ENCODE data around the gene NDUFB3.
"Not testable (repeated sequence)": the region's sequence is repeated elsewhere in the genome, so short reads cannot be mapped to it uniquely, and the experiment has no call there.

Gene NDUFB3
- 21.0 to 27.8 (median 21.9) reads per million in 4 experiments for total RNA-seq

GRCh38 chr2:201071479-201072200 lies at the start of gene NDUFB3, which contains the start of gene HYCC2:
TSS of gene NDUFB3 (plus strand) at chr2:201072001. CDS start at chr2:201078883, 6,882 bp downstream.
TSS of gene HYCC2 (minus strand) at chr2:201071671. CDS start at chr2:201024009, 47,662 bp downstream.
- DNase-seq, result peak; percentile 87

- DNase-seq, result no peak
These were observed 47.3 kb upstream of the NDUFB3 start for GRCh38 chr2:201024518-201024917.

- not testable (repeated sequence) for DNase-seq
These were observed 37.4 kb upstream of the NDUFB3 start for GRCh38 chr2:201034355-201034754.

DNA sequence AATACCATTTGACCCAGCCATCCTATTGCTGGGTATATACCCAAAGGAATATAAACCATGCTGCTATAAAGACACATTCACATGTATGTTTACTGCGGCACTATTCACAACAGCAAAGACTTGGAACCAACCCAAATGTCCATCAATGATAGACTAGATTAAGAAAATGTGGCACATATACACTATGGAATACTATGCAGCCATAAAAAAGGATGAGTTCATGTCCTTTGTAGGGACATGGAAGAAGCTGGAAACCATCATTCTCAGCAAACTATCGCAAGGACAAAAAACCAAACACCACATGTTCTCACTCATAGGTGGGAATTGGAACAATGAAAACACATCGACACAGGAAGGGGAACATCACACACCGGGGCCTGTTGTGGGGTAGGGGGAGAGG lies 33.4 kb upstream of the NDUFB3 start:
- not testable (repeated sequence) for DNase-seq

GRCh38 chr2:201038855-201039254 lies 32.9 kb upstream of the NDUFB3 start:
- DNase-seq, result no peak

DNA sequence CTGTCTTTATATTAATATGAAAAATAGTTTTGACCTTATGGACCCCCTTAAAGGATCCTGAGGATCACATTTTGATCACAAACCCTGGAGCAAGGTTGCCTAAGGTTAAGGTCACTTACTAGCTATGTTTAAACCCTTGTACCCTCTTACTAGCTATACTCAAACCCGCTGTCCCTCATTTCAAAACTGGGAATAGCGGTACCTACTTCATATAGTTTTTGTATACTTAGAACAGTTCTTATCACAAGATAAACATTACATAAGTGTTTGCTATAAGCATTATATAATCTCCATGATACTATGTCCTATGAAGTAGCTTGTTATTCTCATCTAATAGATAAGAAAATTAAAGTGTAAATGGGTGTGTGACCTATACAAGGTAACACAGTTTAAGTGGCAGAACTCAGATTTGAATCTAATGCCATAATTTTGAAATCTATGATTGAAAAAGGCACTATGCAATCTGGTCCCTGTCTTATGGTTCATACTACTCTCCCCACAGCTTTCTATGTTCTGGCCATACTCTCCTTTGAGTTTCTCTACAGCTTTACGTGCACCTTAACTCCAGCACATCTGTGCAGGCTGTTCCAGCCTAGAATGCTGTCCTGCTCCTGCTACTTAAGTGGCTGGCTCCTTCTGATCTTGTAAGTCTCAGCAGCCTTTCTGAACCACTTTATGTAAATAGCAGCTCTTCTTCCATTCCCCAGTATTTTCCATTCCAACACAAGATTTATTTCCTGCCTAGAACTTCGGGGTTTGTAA lies 30.8 kb upstream of the NDUFB3 start:
- DNase-seq, result no peak

DNA sequence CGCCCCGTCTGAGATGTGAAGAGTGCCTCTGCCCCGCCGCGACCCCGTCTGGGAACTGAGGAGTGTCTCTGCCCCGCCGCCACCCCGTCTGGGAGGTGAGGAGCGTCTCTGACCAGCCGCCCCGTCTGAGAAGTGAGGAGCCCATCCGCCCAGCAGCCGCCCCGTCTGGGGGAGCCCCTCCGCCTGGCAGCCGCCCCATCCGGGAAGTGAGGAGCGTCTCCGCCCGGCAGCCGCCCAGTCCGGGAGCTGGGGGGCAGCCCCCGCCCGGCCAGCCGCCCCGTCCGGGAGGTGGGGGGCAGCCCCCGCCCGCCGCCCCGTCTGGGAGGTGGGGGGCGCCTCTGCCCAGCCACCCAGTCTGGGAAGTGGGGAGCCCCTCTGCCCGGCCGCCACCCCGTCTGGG lies 29.4 kb upstream of the NDUFB3 start:
- not testable (repeated sequence) for DNase-seq

GRCh38 chr2:201043050-201043449 lies 28.8 kb upstream of the NDUFB3 start:
- not testable (repeated sequence) for DNase-seq

- no peak for DNase-seq
These were observed 24.9 kb upstream of the NDUFB3 start for GRCh38 chr2:201046881-201047280.

GRCh38 chr2:201049455-201049854 lies 22.3 kb upstream of the NDUFB3 start:
- DNase-seq, result no peak

- no peak for DNase-seq
These were observed 14.7 kb upstream of the NDUFB3 start for GRCh38 chr2:201057087-201057521.

DNA sequence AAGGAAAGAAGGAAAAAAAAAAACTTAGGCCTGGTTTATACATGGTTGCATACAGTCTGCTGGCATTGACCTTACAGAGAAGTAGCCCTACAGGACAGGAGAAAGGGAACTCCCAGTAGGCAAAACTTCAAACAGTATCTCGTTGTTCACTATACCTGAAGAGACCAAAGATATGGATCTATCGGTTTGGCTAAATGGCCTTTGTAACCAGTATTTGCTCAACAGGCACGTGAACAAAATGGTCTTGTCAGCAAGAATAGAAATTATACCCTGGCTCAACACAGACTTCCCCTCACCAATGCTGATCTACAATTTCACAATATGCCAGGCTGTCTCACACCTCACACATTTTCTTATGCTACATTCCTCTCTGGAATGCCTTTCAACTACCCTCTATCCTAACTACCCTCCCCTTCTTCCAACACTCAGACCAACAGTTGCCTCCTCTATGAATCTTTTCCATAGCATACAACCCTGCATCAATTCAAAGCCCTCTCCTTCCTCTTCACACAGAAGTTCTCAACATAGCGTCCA lies 14.0 kb upstream of the NDUFB3 start:
- no peak for DNase-seq

DNA sequence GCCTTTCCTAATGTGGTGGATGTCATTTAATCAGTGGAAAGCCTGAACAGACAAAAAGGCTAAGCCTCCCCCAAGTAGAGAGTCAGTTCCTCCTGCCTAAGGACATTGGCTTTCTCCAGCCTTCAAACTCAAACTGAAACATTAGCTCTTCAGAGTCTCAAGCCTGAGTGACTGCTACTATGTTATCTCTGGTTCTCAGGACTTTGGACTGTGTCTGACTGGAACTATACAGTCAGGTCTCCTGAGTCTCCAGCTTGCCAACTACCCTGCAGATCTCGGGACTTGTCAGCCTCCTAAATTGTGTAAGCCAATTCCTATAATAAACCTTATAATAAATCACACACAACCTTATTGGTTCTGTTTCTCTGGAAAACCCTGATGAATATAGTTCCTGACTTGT lies 12.9 kb upstream of the NDUFB3 start:
- no peak for DNase-seq

DNA sequence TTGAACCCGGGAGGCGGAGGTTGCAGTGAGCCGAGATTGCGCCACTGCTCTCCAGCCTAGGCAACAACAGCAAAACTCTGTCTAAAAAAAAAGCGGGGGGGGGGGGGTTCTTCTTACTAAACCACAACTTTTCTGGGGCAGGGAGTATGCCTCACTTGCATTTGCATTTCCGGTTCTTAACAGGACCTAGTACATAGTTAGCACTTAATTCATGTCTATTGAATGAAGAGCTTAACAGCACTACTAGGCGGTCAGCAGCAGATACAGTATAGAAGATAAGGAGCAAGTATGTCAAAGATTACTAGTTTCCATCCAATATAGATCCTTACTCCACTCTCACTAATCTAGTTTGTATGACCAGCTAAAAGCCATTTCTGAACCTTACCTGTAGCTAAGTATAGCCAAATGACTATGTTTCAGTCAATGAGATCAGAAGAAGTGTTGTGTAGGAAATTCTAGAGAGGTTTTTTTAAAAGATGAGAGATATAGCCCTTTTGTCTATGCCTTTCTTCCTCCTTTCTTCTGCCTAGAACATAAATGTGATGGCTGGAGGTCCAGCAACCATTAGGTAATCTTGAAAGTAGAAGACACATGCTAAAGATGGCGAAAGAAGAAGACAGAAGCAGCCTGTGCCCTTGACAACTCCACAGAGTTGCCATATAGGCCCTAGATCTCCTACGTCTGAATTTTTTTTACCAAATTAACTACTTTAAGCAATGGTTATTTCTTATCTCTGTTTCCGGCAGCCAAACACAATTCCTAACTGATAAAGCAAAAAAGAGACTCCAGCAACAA lies 11.6 kb upstream of the NDUFB3 start:
- DNase-seq, result no peak

GRCh38 chr2:201063516-201063915 lies 8.3 kb upstream of the NDUFB3 start:
- not testable (repeated sequence) for DNase-seq

- DNase-seq, result no peak
These were observed 6.9 kb upstream of the NDUFB3 start for GRCh38 chr2:201064797-201065329.

- DNase-seq, result no peak
These were observed 788 bp upstream of the NDUFB3 start for GRCh38 chr2:201070948-201071478.

GRCh38 chr2:201072201-201072530 lies 365 bp downstream of the NDUFB3 start:
- no peak for DNase-seq

GRCh38 chr2:201073071-201073470 lies 1.3 kb downstream of the NDUFB3 start:
- no peak for DNase-seq

- no peak for DNase-seq
These were observed 3.2 kb downstream of the NDUFB3 start for GRCh38 chr2:201074996-201075395.

GRCh38 chr2:201084863-201085262 lies 13.1 kb downstream of the NDUFB3 start:
- DNase-seq, result no peak

DNA sequence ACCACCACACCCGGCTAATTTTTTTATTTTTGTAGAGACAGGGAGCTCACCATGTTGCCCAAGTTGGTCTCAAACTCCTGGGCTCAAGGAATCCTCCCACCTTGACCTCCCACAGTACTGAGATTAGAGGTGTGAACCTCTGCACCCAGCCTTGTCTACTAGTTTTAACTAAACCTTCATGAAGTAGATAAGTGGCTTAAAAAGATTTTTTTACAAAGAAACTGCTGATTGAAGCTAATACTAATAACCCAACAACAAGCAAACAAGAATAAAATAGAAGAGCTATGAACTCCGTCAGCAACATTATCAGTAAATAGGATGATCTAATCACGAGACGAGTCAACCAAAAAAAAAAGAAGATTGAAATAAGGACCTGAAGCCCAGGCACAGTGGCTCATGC lies 18.8 kb downstream of the NDUFB3 start:
- DNase-seq, result no peak
